ENCODE measurements around the gene AQP12A.
"Not testable (repeated sequence)": the region's sequence is repeated elsewhere in the genome, so short reads cannot be mapped to it uniquely, and the experiment has no call there.

GRCh38 chr2:240683980-240684728, 7.5 kb upstream of the AQP12A start:
- not testable (repeated sequence) for TF ChIP-seq POLR2A, EP300, CTCF (IDR thresholded peaks at IDR 0.05)

Measured in gastroesophageal sphincter (tissue), 3 donors.